ENCODE measurements around the gene NLRX1. TPM values are rescaled to one million over a fixed set of nuclear protein-coding genes. Genes with fewer than 3 reads are reported as not detected.
"Not testable (repeated sequence)": the region's sequence is repeated elsewhere in the genome, so short reads cannot be mapped to it uniquely, and the experiment has no call there.

The NLRX1 gene
- total RNA-seq, 1 experiment from 2014 or later, result not detected

DNA sequence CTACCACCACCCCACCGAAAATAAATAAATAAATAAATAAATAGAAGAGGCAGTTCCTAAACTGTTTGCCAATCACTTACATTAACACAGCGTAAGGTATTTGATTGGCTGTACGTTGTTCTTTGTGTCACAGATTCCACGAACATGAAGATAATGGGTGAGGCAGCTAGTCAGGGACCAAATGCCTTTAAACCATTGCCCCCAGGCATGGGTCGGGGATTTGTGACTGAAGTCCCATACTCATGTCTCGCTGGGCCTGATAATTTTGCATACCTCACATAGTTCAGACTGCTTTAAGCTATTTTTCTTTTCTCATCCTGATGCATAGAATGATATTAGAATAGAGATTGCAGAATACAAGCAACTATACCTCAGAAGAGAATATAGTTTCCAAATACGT is 34.0 kb downstream of the NLRX1 start:
- in situ Hi-C loops (cut with HindIII; ENCODE audit: low sequenced_read_pairs), result no loop called here
- DNase-seq (ENCODE audit: low spot score), result no peak

DNA sequence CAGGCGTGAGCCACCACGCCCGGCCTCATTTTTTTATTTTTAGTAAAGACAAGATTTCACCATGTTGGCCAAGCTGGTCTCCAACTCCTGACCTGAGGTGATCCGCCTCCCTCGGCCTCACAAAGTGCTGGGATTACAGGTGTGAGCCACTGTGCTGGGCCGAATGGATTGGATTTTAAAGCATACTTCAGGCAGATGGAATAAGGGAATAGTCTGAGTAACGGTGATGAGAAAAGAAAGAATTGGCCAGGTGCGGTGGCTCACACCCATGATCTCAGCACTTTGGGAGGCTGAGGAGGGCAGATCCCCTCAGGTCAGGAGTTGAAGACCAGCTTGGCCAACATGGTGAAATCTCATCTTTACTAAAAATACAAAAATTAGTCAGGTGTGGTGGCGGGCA is 35.5 kb downstream of the NLRX1 start:
- DNase-seq (ENCODE audit: low spot score), result no peak
- in situ Hi-C loops (cut with HindIII; ENCODE audit: low sequenced_read_pairs), result no loop called here

DNA sequence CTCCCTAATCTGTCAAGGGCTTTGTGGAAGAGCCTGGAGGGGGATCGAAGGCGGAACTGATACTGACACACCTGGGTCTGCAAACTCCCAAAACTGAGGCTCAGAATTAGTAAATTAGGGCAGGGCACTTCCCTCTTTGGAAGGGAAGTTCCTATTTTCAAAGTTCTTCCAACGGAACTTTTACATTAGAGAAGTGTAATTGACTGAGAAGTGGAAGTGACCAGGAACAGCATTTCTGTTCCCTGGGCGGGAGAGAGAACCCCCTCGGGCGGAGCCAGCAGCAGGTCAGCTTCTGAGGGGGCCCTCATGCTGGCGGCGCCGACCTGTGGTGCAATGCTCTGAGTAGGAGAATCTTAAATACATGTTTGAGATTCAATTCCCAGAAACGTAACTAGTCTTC is 36.6 kb downstream of the NLRX1 start:
- no peak for DNase-seq (ENCODE audit: low spot score)
- in situ Hi-C loops (cut with HindIII; ENCODE audit: low sequenced_read_pairs), result no loop called here

DNA sequence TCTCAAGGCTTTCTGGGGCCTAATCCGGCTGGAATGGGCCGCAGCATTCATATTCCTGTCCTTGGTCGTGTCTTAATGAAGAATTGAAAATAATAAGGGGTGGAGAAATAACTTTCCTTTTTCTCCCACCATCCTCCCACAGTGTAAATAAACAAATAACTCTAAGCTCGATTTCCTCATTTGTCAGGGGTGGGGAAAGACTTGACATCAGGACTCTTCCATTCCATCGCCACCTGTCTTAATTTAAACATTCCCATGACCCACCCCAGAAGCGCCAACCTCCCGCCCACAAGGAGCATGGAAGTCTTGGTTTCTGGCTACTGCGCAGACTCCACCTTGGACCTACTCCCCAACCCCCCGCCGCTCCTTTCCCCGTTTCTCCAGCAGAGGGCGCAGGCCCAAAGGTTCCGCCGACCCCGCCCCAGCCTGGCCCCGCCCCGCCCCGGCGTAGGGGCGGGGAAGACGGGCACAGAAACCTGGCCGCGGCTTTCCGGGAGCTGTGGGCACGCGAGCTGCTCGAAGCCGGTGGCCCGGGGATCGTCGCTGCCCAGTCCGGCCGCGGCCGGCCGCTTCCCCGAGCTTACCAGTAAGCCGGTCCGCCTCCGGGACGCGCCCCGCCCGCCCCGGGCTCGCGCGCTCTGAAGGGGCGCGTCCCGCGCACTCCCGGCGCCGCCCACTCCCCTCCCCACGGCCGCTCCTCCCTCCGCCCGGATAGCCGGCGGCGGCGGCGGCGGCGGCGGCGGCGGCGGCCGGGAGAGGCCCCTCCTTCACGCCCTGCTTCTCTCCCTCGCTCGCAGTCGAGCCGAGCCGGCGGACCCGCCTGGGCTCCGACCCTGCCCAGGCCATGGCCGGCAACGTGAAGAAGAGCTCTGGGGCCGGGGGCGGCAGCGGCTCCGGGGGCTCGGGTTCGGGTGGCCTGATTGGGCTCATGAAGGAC is 37.3 kb downstream of the NLRX1 start, which contains the start of gene CBL:
Gene CBL (plus strand): TSS at position 766 of the 937 bp plus-strand sequence. CDS start 79 bp downstream, at position 845.
- in situ Hi-C loops (cut with HindIII; ENCODE audit: low sequenced_read_pairs), result no loop called here
- DNase-seq (ENCODE audit: low spot score), result peak; percentile 94

DNA sequence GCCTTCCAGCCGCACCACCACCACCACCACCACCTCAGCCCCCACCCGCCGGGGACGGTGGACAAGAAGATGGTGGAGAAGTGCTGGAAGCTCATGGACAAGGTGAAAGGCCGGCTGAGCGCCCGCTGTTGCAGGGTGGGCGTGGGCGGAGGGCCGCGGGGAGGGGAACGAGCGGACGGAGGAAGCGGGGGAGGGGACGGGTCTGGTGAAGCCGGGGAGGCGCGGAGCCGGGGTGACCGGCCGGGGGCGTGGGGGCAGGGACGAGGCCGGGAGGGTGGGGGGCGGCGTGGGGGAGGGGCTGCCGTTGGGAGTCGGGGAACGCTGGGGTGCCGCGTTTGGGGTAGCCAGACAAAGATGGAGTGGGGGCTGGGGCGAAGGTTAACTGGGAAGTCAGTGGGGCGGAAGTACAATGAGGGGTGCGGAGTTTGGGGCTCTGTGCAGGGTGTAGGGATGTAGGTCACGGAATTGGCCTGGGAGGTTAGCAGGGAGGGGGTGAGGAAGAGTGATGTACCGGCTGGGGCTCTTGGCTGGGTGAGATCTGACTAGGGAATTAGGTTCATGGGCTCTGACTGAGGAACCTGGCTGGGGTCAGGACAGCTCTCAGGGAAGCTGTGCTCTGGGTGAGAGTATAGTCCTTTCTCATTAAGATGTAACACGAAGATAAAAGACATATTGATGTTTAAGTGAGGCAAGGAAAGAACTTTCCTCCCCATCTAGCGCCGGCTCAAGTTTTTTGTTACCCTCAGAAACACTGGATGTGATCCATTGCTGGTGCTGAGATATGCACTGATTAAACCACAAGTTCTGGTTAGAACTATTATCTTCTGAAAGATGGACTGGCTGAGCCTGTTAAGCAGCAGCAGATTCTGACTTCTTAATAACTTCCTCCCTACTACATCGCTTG is 38.2 kb downstream of the NLRX1 start:
- peak; percentile 43 for DNase-seq (ENCODE audit: low spot score)
- in situ Hi-C loops (cut with HindIII; ENCODE audit: low sequenced_read_pairs), result no loop called here

DNA sequence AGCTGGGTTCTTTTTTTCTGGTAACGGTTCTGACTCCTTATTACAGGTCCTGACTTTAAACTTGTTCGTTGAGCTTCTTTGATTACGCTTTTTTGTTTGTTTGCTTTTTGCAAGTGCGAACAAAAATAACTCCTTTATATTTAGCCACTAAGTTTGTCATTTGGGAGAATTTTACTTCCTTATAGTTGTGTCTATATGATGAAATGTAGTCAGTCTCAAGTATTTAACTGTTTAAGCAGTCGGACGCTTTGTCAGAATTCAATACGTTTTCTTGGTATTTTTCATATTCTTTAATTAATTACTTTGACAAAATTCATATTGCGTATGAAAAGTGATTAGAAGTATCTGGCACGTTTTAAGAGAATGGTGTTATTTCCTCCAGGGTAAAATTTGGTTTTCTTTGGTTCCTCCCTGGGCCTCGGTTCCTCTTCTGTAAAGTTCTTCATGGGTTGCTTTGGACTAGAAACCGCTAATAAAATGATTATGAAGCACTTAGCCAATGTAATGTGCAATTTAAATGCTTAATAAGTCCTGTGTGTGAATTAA is 39.0 kb downstream of the NLRX1 start:
- no peak for DNase-seq (ENCODE audit: low spot score)

DNA sequence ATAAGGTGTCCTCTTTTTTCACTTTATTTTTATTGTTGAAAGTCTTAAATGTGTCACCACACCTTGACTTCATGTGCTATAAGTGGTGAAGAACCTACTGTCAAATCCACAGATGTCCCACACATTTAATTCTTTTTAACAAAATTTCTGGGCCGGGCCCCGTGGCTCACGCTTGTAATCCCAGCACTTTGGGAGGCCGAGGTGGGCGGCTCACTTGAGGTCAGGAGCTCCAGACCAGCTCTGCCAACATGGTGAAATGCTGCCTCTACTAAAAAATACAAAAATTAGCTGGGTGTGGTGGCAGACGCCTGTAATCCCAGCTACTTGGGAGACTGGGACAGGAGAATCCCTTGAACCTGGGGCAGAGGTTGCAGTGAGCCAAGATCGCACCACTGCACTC is 40.7 kb downstream of the NLRX1 start:
- in situ Hi-C loops (cut with HindIII; ENCODE audit: low sequenced_read_pairs), result no loop called here
- no peak for DNase-seq (ENCODE audit: low spot score)

More for the DNA sequence above, 39.0 kb downstream of the NLRX1 start:
- in situ Hi-C loops (cut with HindIII; ENCODE audit: low sequenced_read_pairs), result no loop called here

- no peak for DNase-seq (ENCODE audit: low spot score)
- in situ Hi-C loops (cut with HindIII; ENCODE audit: low sequenced_read_pairs), result no loop called here
Measured at GRCh38 chr11:119210050-119210449, 41.5 kb downstream of the NLRX1 start.

GRCh38 chr11:119218141-119218878 is 49.8 kb downstream of the NLRX1 start:
- DNase-seq (ENCODE audit: low spot score), result no peak
- in situ Hi-C loops (cut with HindIII; ENCODE audit: low sequenced_read_pairs), result no loop called here

- DNase-seq (ENCODE audit: low spot score), result peak; percentile 43
- in situ Hi-C loops (cut with HindIII; ENCODE audit: low sequenced_read_pairs), result no loop called here
Measured at GRCh38 chr11:119222308-119222707, 53.8 kb downstream of the NLRX1 start.

DNA sequence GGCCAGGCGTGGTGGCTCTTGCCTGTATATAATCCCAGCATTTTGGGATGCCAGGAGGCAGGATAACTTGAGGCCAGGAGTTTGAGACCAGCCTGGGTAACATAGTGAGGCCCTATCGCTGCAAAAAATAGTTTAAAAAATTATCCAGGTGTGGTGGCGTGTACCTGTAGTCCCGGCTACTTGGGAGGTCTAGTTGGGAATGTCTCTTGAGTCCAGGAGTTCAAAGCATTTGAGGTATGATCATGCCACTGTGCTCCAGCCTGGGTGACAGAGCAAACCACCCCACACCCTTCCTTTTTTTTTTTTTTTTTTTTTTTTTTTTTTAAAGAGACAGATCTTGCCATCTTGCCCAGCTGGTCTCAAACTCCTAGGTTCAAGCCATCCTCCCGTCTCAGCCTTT is 54.4 kb downstream of the NLRX1 start:
- no peak for DNase-seq (ENCODE audit: low spot score)
- in situ Hi-C loops (cut with HindIII; ENCODE audit: low sequenced_read_pairs), result no loop called here

- in situ Hi-C loops (cut with HindIII; ENCODE audit: low sequenced_read_pairs), result no loop called here
- no peak for DNase-seq (ENCODE audit: low spot score)
Measured at GRCh38 chr11:119223856-119224255, 55.3 kb downstream of the NLRX1 start.

DNA sequence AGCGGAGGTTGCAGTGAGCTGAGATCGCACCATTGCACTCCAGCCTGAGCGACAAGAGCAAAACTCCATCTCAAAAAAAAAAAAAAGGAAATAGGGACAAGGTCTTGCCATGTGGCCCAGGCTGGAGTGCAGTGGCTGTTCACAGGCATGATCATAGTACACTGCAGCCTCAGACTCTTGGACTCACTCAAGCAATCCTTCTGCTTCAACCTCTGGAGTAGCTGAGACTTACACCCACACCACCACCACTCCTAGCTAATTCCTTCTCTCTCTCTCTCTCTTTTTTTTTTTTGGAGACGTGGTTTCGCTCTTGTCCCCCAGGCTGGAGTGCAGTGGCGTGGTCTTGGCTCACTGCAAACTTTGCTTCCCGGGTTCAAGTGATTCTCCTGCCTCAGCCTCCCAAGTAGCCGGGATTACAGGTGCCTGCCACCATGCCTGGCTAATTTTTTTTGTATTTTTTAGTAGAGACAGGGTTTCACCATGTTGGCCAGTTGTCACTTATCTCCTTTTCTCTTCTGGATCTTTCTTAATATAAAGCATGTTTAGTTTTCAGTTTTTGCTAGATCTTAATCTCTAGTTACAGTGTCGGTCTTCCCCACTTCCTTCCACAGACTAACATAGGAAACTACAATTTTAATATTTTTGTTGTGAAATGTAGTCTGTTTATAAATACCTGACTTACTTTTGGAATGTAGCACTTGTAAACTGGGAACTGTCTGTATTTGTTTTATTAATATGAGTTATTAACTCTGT is 60.2 kb downstream of the NLRX1 start:
- in situ Hi-C loops (cut with HindIII; ENCODE audit: low sequenced_read_pairs); DNase-seq (ENCODE audit: low spot score): not testable (repeated sequence)

DNA sequence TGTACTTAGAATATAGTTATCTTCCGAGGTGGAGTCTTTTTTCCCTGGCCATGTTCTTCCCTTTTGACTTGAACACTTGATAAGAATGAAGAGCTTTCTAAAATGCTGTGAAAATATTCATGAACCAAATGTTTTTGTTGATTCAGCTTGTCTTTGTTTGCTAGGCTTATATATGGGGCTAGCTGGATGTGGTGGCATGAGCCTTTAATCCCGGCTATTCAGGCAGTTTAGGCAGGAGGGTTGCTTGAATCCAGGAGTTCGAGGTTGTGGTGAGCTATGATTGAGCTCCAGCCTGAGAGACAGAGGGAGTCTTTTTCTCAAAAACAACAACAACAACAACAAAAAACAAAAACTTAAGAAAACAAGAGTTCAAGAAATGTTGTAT is 60.8 kb downstream of the NLRX1 start:
- in situ Hi-C loops (cut with HindIII; ENCODE audit: low sequenced_read_pairs), result no loop called here
- no peak for DNase-seq (ENCODE audit: low spot score)

GRCh38 chr11:119229741-119230140 is 61.2 kb downstream of the NLRX1 start:
- DNase-seq (ENCODE audit: low spot score), result no peak
- in situ Hi-C loops (cut with HindIII; ENCODE audit: low sequenced_read_pairs), result no loop called here

Measured in G401 (cell line).